GM19043 (cell line): ENCODE results near the gene MACROD2.
"Not testable (repeated sequence)": the region's sequence is repeated elsewhere in the genome, so short reads cannot be mapped to it uniquely, and the experiment has no call there.

Experiments
- ATAC-seq: cut with Tn5 transposase; IDR thresholded peaks from one replicate; pipeline ENCODE4 v1.9.1; 2021; ENCODE audit warnings: low read depth; ENCODE audit not compliant: unreplicated experiment

The MACROD2 gene

GRCh38 chr20:15949391-15949790, 1954.1 kb downstream of the MACROD2 start:
- no peak for ATAC-seq

GRCh38 chr20:15951658-15952057, 1956.3 kb downstream of the MACROD2 start:
- no peak for ATAC-seq

- no peak for ATAC-seq
Observed at GRCh38 chr20:15958142-15958541, 1962.8 kb downstream of the MACROD2 start.

- no peak for ATAC-seq
Observed at GRCh38 chr20:15965165-15965564, 1969.8 kb downstream of the MACROD2 start.

GRCh38 chr20:15967334-15967733, 1972.0 kb downstream of the MACROD2 start:
- no peak for ATAC-seq

GRCh38 chr20:15976047-15976736, 1980.9 kb downstream of the MACROD2 start:
- ATAC-seq, result no peak

- no peak for ATAC-seq
Observed at GRCh38 chr20:15977026-15977425, 1981.7 kb downstream of the MACROD2 start.

GRCh38 chr20:15977758-15978157, 1982.4 kb downstream of the MACROD2 start:
- ATAC-seq, result no peak

- ATAC-seq, result not testable (repeated sequence)
Observed at GRCh38 chr20:15985494-15986368, 1990.4 kb downstream of the MACROD2 start.

GRCh38 chr20:15986690-15987089, 1991.4 kb downstream of the MACROD2 start:
- ATAC-seq, result peak; percentile 97

- no peak for ATAC-seq
Observed at GRCh38 chr20:15991279-15991678, 1996.0 kb downstream of the MACROD2 start.

GRCh38 chr20:15992564-15992963, 1997.2 kb downstream of the MACROD2 start:
- no peak for ATAC-seq

GRCh38 chr20:16000112-16000511, 2004.8 kb downstream of the MACROD2 start:
- no peak for ATAC-seq

GRCh38 chr20:16001286-16001685, 2006.0 kb downstream of the MACROD2 start:
- no peak for ATAC-seq

GRCh38 chr20:16003310-16003709, 2008.0 kb downstream of the MACROD2 start:
- no peak for ATAC-seq

GRCh38 chr20:16004108-16004854, 2009.0 kb downstream of the MACROD2 start:
- ATAC-seq, result no peak

- ATAC-seq, result no peak
Observed at GRCh38 chr20:16005021-16005914, 2010.0 kb downstream of the MACROD2 start.

GRCh38 chr20:16005915-16006493, 2010.7 kb downstream of the MACROD2 start:
- ATAC-seq, result no peak

GRCh38 chr20:16007164-16007563, 2011.8 kb downstream of the MACROD2 start:
- ATAC-seq, result peak; percentile 91

- ATAC-seq, result no peak
Observed at GRCh38 chr20:16007962-16008361, 2012.6 kb downstream of the MACROD2 start.
